PC-3 (cell line): ENCODE results near the gene DSPP. TPM values are rescaled to one million over a fixed set of nuclear protein-coding genes. Genes with fewer than 3 reads are reported as not detected.

ENCODE experiments used
- ATAC-seq: fragments of 200-7000 bp; cut with Tn5 transposase; 2 replicates; pipeline ENCODE4 v1.9.1; 2020; ENCODE audit warnings: mild to moderate bottlenecking, moderate library complexity
- BruUV-seq: library from RNA; stranded (reverse); fragments of 400-500 nt; replicated peaks from 2 replicates; lab custom pipeline; 2021; lab: Mats Ljungman, UMichigan
- CTCF ChIA-PET: fragments of 300-600 bp; sonication (Branson Sonifier 250); formaldehyde crosslinking; loops from one replicate; lab custom pipeline; 2022; ENCODE audit warnings: antibody characterized with exemption; lab: Charles Lee
- POLR2A ChIA-PET: fragments of 300-600 bp; sonication (Branson Sonifier 250); formaldehyde crosslinking; loops from one replicate; lab custom pipeline; 2022; ENCODE audit warnings: antibody characterized with exemption; ENCODE audit not compliant: unreplicated experiment; lab: Charles Lee
- DNase-seq: peaks from one replicate; pipeline ENCODE4 v3.0.0-alpha.2; 2015
- H2AFZ ChIP-seq: fragments of 300-600 bp; sonication (generic); 2 replicates; pipeline ENCODE4 v1.6.0; 2016; ENCODE audit warnings: antibody characterized with exemption, low read length
- H3F3A ChIP-seq: fragments of 300-600 bp; sonication (generic); one replicate; pipeline ENCODE4 v1.6.0; 2017; ENCODE audit warnings: antibody characterized with exemption, low read length, control low read depth, mild to moderate bottlenecking; ENCODE audit not compliant: unreplicated experiment
- H3K27ac ChIP-seq: fragments of 300-600 bp; sonication (generic); 2 replicates; pipeline ENCODE4 v1.5.1; 2016; ENCODE audit warnings: mild to moderate bottlenecking, low read length
- H3K27me3 ChIP-seq: fragments of 300-600 bp; sonication (generic); 2 replicates; pipeline ENCODE4 v1.6.1; 2016; ENCODE audit warnings: low read length, mixed read lengths
- H3K36me3 ChIP-seq: fragments of 300-600 bp; sonication (generic); 2 replicates; pipeline ENCODE4 v1.6.1; 2016; ENCODE audit warnings: low read depth, mixed run types, low read length, mixed read lengths
- H3K4me1 ChIP-seq: fragments of 300-600 bp; sonication (generic); 2 replicates; pipeline ENCODE4 v1.5.1; 2016; ENCODE audit warnings: low read length; ENCODE audit not compliant: insufficient read depth
- H3K4me2 ChIP-seq: fragments of 300-600 bp; sonication (generic); 2 replicates; pipeline ENCODE4 v1.6.0; 2016; ENCODE audit warnings: low read length
- H3K4me3 ChIP-seq: fragments of 300-600 bp; sonication (generic); 2 replicates; pipeline ENCODE4 v1.5.1; 2016; ENCODE audit warnings: mild to moderate bottlenecking, low read length, mixed read lengths
- H3K79me2 ChIP-seq: fragments of 300-600 bp; sonication (generic); 2 replicates; pipeline ENCODE4 v1.6.1; 2017; ENCODE audit warnings: low read length, mixed read lengths
- H3K9ac ChIP-seq: fragments of 300-600 bp; sonication (generic); 2 replicates; pipeline ENCODE4 v1.6.0; 2016; ENCODE audit warnings: mild to moderate bottlenecking, low read length
- H3K9me2 ChIP-seq: fragments of 300-600 bp; sonication (generic); replicated peaks from 2 replicates; pipeline ENCODE4 v1.6.1; 2016; ENCODE audit warnings: mixed run types, low read length, mixed read lengths
- H3K9me3 ChIP-seq: fragments of 300-600 bp; sonication (generic); 2 replicates; pipeline ENCODE4 v1.6.1; 2016; ENCODE audit warnings: low read length, mixed read lengths
- H4K20me1 ChIP-seq: fragments of 300-600 bp; sonication (generic); 2 replicates; pipeline ENCODE4 v1.6.1; 2016; ENCODE audit warnings: low read length, mixed read lengths
- CTCF ChIP-seq: fragments of 300-600 bp; sonication (generic); conservative IDR thresholded peaks from 2 replicates; pipeline ENCODE4 v1.5.1; 2017; ENCODE audit warnings: antibody characterized with exemption, low read depth, mild to moderate bottlenecking, low read length
- EZH2 ChIP-seq: fragments of 300-600 bp; sonication (generic); IDR thresholded peaks from one replicate; pipeline ENCODE4 v1.6.1; 2017; ENCODE audit warnings: antibody characterized with exemption, mild to moderate bottlenecking, low read length; ENCODE audit not compliant: unreplicated experiment
- EZH2phosphoT487 ChIP-seq: fragments of 300-600 bp; sonication (generic); IDR thresholded peaks from 2 replicates; pipeline ENCODE4 v1.6.1; 2018; ENCODE audit warnings: mild to moderate bottlenecking, antibody characterized with exemption, low read length, borderline replicate concordance
- intact Hi-C: fragments of 100-400 bp; cut with micrococcal nuclease; formaldehyde crosslinking; loops from 2 replicates; pipeline ENCODE4 v1.9.0; 2023
- total RNA-seq: library from RNA; depleted of rRNA; stranded (reverse); fragments of >200 nt; gene quantifications from 2 replicates; pipeline ENCODE4 v1.2.3, GENCODE V29; 2014

Gene DSPP
- total RNA-seq, 1 experiment from 2014 or later, result 0.04 TPM

GRCh38 chr4:87657525-87657924, 49.2 kb downstream of the DSPP start:
- TF ChIP-seq EZH2 (no peak), CTCF (no peak), EZH2phosphoT487 (no peak)
- DNase-seq, result peak; percentile 71
- H2AFZ ChIP-seq, result no peak overlapping the region
- no peaks in the 10 kb centered on the region for H3K27me3 ChIP-seq
- no TSS peak for BruUV-seq
- intact Hi-C loops, result loop anchor here (5.0 kb wide), 1 partner anchor 100 kb away; no protein-coding TSS in a partner anchor
- no peaks in the 10 kb centered on the region for H4K20me1 ChIP-seq
- ATAC-seq, result 0 out of 2 replicates have a peak, but pooled peaks have one; percentile 6
- H3K4me2 ChIP-seq, result peak overlapping the region; percentile 75
- CTCF ChIA-PET, result no interaction called here
- no peaks in the 10 kb centered on the region for H3K79me2 ChIP-seq
- H3K9ac ChIP-seq, result peak overlapping the region; percentile 60; the same call in 1 of the 2 replicates
- H3K4me3 ChIP-seq, result no peak overlapping the region
- peak overlapping the region; percentile 85 for H3K27ac ChIP-seq
- no peaks in the 10 kb centered on the region for H3K36me3 ChIP-seq
- no peaks in the 10 kb centered on the region for H3K9me2 ChIP-seq
- no peaks in the 10 kb centered on the region for H3K9me3 ChIP-seq
- POLR2A ChIA-PET, result no interaction called here
- H3F3A ChIP-seq, result no peaks in the 10 kb centered on the region
- peaks cover 33% of the 10 kb centered on the region for H3K4me1 ChIP-seq

- peak overlapping the region; percentile 75 for H3K4me2 ChIP-seq
- no peak for TF ChIP-seq CTCF
- DNase-seq, result peak; percentile 81
- H3K36me3 ChIP-seq, result no peaks in the 10 kb centered on the region
- H3K4me1 ChIP-seq, result peaks cover 33% of the 10 kb centered on the region
- H3K9me2 ChIP-seq, result no peaks in the 10 kb centered on the region
- POLR2A ChIA-PET, result no interaction called here
- H4K20me1 ChIP-seq, result no peaks in the 10 kb centered on the region
- H3K79me2 ChIP-seq, result no peaks in the 10 kb centered on the region
- H3K9me3 ChIP-seq, result no peaks in the 10 kb centered on the region
- peak; percentile 86 for ATAC-seq
- BruUV-seq, result no TSS peak
- no peaks in the 10 kb centered on the region for H3K27me3 ChIP-seq
- peak overlapping the region; percentile 60 for H3K9ac ChIP-seq
- H2AFZ ChIP-seq, result peak overlapping the region; percentile 26; the same call in 1 of the 2 replicates
- CTCF ChIA-PET, result interaction anchor here (0.6 kb wide), 2 partner anchors 10 to 190 kb away, joined by 3 to 9 read pairs; no protein-coding TSS in a partner anchor
- peak overlapping the region; percentile 43; the same call in 1 of the 2 replicates for H3K4me3 ChIP-seq
- H3F3A ChIP-seq, result no peaks in the 10 kb centered on the region
- intact Hi-C loops, result loop anchor here (1.0 to 5.0 kb wide), 2 partner anchors 102 to 116 kb away; no protein-coding TSS in a partner anchor
- H3K27ac ChIP-seq, result peak overlapping the region; percentile 85
Observed at GRCh38 chr4:87659247-87659931, 51.1 kb downstream of the DSPP start.

- Histone ChIP-seq H4K20me1 (no peaks in the 10 kb centered on the region), H3K79me2 (no peaks in the 10 kb centered on the region), H3F3A (no peaks in the 10 kb centered on the region), H3K4me1 (peaks cover 25% of the 10 kb centered on the region), H3K9me2 (no peaks in the 10 kb centered on the region), H3K9ac (no peak overlapping the region), H2AFZ (no peak overlapping the region), H3K36me3 (no peaks in the 10 kb centered on the region), H3K9me3 (no peaks in the 10 kb centered on the region), H3K27me3 (no peaks in the 10 kb centered on the region), H3K4me3 (no peak overlapping the region), H3K4me2 (no peak overlapping the region), H3K27ac (no peak overlapping the region)
- DNase-seq, result no peak
- intact Hi-C loops, result no loop called here
- ChIA-PET POLR2A (no interaction called here), CTCF (no interaction called here)
- no peak for ATAC-seq
- no TSS peak for BruUV-seq
- no peak for TF ChIP-seq EZH2phosphoT487
- TF ChIP-seq EZH2, result no peak
- no peak for TF ChIP-seq CTCF
Observed at GRCh38 chr4:87662871-87663270, 54.5 kb downstream of the DSPP start.
